Hepatocyte (in vitro differentiated cells): ENCODE results near the gene PRCD.

Experiments used
- EZH2 ChIP-seq: fragments of 200-600 bp; sonication (generic); IDR thresholded peaks from 2 replicates; pipeline ENCODE4 v1.6.1; 2016; ENCODE audit warnings: antibody characterized with exemption, mild to moderate bottlenecking, borderline replicate concordance
- EZH2phosphoT487 ChIP-seq: fragments of 200-600 bp; sonication (generic); IDR thresholded peaks from one replicate; pipeline ENCODE4 v1.6.1; 2018; ENCODE audit warnings: antibody characterized with exemption, mild to moderate bottlenecking, low read depth, moderate library complexity; ENCODE audit not compliant: unreplicated experiment, severe bottlenecking
- TF ChIP-seq, protein P1 (sequence below): fragments of 200-600 bp; sonication (generic); IDR thresholded peaks from 2 replicates; pipeline ENCODE4 v1.5.1; 2016; ENCODE audit warnings: antibody characterized with exemption, mild to moderate bottlenecking; ENCODE audit not compliant: poor library complexity

DNA sequence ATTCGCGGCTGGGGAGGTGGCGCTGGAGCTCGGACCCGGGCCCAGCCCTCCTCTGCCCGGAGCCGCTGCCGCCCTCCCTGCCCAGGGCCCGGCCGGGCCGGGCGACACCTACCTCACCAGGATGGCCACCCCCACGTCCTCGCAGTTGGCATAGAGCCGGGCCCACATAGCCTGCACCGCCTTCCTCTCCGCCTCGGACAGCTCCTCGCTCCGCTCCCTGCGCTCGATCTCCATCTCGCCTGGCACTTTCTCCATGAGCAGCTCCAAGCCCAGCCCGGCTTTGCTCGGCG lies 2.6 kb upstream of the PRCD start:
- TF ChIP-seq, protein P1, sequence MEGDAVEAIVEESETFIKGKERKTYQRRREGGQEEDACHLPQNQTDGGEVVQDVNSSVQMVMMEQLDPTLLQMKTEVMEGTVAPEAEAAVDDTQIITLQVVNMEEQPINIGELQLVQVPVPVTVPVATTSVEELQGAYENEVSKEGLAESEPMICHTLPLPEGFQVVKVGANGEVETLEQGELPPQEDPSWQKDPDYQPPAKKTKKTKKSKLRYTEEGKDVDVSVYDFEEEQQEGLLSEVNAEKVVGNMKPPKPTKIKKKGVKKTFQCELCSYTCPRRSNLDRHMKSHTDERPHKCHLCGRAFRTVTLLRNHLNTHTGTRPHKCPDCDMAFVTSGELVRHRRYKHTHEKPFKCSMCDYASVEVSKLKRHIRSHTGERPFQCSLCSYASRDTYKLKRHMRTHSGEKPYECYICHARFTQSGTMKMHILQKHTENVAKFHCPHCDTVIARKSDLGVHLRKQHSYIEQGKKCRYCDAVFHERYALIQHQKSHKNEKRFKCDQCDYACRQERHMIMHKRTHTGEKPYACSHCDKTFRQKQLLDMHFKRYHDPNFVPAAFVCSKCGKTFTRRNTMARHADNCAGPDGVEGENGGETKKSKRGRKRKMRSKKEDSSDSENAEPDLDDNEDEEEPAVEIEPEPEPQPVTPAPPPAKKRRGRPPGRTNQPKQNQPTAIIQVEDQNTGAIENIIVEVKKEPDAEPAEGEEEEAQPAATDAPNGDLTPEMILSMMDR = no peak
- TF ChIP-seq EZH2phosphoT487 = no peak
- TF ChIP-seq EZH2 = no peak
